ENCODE results near the gene SDCBP2. TPM values are rescaled to one million over a fixed set of nuclear protein-coding genes. Genes with fewer than 3 reads are reported as not detected.

Gene SDCBP2
- total and polyA plus RNA-seq, 2 of the 13 experiments (the other 11 are each of a cell fraction or from before 2014, with no cell fraction given), result 1.2 to 2.4 TPM

DNA sequence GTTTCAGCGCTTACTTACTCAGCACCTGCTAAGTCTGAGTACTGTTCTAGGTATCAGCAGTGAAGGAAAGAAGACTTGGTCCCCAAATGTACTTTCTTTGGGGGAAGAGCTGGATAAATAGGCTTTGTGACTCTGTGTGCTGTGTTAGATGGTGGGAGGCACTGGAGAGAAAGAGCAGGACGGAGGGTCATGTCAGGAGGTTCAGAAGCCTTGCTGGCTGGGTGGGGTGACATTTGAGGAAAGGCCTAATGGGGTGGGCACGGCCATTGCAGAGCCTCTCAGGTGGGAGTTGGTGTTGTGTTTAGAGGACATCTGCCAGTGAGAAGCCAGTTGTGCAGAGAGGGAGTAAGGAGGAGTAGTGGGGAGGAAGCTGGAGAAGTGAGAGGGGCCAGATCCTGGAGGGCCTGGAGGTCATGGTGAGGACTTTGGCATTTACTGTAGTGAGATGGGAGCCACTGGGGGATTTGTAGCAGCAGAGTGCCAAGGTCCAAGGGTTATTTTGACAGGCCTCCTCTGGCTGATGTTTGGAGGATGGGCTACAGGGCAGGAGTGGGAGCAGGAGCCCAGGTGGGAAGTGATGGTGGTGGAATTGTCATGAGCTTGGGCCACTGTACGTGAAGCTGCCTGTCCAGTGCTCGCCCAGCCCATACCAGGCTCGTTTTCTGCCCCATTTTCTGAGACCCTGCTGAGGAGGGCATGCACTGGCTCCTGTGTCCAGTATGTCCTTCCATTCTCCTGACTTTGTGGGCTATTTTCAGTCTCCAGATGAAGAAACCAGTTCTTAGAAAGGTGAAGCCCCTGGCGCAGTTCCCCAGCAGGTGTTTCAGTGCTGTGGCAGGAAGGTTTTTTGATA is 886 bp downstream of the SDCBP2 start (continued):
- no peak for TF ChIP-seq CEBPB (IDR thresholded peaks at IDR 0.05; ENCODE audit: borderline replicate concordance, low read depth, low read length)
- TF ChIP-seq AGO2 (optimal IDR thresholded peaks at IDR 0.05; ENCODE audit: low read depth, low read length), result peak; percentile 56
- peak; percentile 84 for TF ChIP-seq HOXA3 (CRISPR knock-in tag; IDR thresholded peaks at IDR 0.05)
- peak; percentile 73; the same call in 1 of the 2 replicates for TF ChIP-seq CREM (IDR thresholded peaks at IDR 0.05)
- no peak for TF ChIP-seq CREM (CRISPR knock-in tag; IDR thresholded peaks at IDR 0.05)
- TF ChIP-seq, protein P1, sequence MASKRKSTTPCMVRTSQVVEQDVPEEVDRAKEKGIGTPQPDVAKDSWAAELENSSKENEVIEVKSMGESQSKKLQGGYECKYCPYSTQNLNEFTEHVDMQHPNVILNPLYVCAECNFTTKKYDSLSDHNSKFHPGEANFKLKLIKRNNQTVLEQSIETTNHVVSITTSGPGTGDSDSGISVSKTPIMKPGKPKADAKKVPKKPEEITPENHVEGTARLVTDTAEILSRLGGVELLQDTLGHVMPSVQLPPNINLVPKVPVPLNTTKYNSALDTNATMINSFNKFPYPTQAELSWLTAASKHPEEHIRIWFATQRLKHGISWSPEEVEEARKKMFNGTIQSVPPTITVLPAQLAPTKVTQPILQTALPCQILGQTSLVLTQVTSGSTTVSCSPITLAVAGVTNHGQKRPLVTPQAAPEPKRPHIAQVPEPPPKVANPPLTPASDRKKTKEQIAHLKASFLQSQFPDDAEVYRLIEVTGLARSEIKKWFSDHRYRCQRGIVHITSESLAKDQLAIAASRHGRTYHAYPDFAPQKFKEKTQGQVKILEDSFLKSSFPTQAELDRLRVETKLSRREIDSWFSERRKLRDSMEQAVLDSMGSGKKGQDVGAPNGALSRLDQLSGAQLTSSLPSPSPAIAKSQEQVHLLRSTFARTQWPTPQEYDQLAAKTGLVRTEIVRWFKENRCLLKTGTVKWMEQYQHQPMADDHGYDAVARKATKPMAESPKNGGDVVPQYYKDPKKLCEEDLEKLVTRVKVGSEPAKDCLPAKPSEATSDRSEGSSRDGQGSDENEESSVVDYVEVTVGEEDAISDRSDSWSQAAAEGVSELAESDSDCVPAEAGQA (IDR thresholded peaks at IDR 0.05; ENCODE audit: low read depth), result peak; percentile 50; the same call in 1 of the 2 replicates
- TF ChIP-seq, protein P1 (CRISPR knock-in tag; IDR thresholded peaks at IDR 0.05; ENCODE audit: borderline replicate concordance), result no peak
- peak; percentile 75 for TF ChIP-seq MED1 (CRISPR knock-in tag; IDR thresholded peaks at IDR 0.05)
- TF ChIP-seq ZNF253 (CRISPR knock-in tag; IDR thresholded peaks at IDR 0.05; ENCODE audit: borderline replicate concordance), result no peak
- no peak; the same call in 1 of the 2 replicates for TF ChIP-seq MAZ (IDR thresholded peaks at IDR 0.05; ENCODE audit: borderline replicate concordance, low read depth, low read length)
- TF ChIP-seq MAZ (CRISPR knock-in tag; IDR thresholded peaks at IDR 0.05; ENCODE audit: low read depth), result peak; percentile 65; the same call in 1 of the 2 replicates
- TF ChIP-seq, protein P2, sequence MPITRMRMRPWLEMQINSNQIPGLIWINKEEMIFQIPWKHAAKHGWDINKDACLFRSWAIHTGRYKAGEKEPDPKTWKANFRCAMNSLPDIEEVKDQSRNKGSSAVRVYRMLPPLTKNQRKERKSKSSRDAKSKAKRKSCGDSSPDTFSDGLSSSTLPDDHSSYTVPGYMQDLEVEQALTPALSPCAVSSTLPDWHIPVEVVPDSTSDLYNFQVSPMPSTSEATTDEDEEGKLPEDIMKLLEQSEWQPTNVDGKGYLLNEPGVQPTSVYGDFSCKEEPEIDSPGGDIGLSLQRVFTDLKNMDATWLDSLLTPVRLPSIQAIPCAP (CRISPR knock-in tag; IDR thresholded peaks at IDR 0.05; ENCODE audit: low read depth), result no peak
- TF ChIP-seq ZNF792 (CRISPR knock-in tag; IDR thresholded peaks at IDR 0.05), result peak; percentile 85
- TF ChIP-seq PAX8 (CRISPR knock-in tag; IDR thresholded peaks at IDR 0.05; ENCODE audit: borderline replicate concordance), result peak; percentile 22; the same call in 1 of the 2 replicates
- no peak for TF ChIP-seq BORCS8-MEF2B (CRISPR knock-in tag; IDR thresholded peaks at IDR 0.05)
- TF ChIP-seq, protein P3, sequence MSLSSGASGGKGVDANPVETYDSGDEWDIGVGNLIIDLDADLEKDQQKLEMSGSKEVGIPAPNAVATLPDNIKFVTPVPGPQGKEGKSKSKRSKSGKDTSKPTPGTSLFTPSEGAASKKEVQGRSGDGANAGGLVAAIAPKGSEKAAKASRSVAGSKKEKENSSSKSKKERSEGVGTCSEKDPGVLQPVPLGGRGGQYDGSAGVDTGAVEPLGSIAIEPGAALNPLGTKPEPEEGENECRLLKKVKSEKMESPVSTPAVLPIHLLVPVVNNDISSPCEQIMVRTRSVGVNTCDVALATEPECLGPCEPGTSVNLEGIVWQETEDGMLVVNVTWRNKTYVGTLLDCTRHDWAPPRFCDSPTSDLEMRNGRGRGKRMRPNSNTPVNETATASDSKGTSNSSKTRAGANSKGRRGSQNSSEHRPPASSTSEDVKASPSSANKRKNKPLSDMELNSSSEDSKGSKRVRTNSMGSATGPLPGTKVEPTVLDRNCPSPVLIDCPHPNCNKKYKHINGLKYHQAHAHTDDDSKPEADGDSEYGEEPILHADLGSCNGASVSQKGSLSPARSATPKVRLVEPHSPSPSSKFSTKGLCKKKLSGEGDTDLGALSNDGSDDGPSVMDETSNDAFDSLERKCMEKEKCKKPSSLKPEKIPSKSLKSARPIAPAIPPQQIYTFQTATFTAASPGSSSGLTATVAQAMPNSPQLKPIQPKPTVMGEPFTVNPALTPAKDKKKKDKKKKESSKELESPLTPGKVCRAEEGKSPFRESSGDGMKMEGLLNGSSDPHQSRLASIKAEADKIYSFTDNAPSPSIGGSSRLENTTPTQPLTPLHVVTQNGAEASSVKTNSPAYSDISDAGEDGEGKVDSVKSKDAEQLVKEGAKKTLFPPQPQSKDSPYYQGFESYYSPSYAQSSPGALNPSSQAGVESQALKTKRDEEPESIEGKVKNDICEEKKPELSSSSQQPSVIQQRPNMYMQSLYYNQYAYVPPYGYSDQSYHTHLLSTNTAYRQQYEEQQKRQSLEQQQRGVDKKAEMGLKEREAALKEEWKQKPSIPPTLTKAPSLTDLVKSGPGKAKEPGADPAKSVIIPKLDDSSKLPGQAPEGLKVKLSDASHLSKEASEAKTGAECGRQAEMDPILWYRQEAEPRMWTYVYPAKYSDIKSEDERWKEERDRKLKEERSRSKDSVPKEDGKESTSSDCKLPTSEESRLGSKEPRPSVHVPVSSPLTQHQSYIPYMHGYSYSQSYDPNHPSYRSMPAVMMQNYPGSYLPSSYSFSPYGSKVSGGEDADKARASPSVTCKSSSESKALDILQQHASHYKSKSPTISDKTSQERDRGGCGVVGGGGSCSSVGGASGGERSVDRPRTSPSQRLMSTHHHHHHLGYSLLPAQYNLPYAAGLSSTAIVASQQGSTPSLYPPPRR (CRISPR knock-in tag; IDR thresholded peaks at IDR 0.05; ENCODE audit: borderline replicate concordance), result peak; percentile 86
- TF ChIP-seq KLF6 (CRISPR knock-in tag; IDR thresholded peaks at IDR 0.05), result 0 out of 2 replicates have a peak, but pooled peaks have one; percentile 14
